Dermis blood vessel endothelial cell (primary cell): ENCODE measurements around the gene B3GALNT2. TPM values are rescaled to one million over a fixed set of nuclear protein-coding genes. Genes with fewer than 3 reads are reported as not detected.
A peak's percentile ranks its signal among the peaks of the same experiment; 100 is the strongest.
"Not testable (repeated sequence)": the region's sequence is repeated elsewhere in the genome, so short reads cannot be mapped to it uniquely, and the experiment has no call there.

ENCODE experiments used
- DNase-seq: peaks from one replicate; pipeline ENCODE4 v3.0.0; 2010
- total RNA-seq: library from RNA; depleted of rRNA; stranded (reverse); fragments of >200 nt; gene quantifications from 2 replicates; pipeline ENCODE4 v1.2.3, GENCODE V29; 2014

B3GALNT2 gene
- 53.3 and 57.9 TPM in 2 replicates for total RNA-seq

DNA sequence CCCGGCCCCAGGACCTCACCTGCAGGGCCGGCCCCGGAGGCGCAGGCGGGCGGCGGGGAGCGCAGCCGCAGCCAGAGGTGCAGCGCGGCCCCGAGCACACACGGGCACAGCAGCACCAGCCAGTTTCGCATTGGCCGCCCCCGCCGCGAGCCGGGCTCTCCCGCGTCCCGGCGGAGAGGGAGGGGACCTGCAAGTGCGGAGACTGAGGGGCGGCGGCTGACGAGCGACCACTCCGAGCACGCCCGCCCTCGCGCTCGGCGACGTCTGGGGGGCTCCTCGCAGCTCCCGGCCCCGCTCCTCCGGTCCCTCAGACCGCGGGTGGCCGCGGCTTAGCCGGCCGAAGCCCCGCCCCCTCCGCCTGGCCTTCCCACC is at the start of gene B3GALNT2:
Gene B3GALNT2 (minus strand): TSS at position 331 of the 372 bp plus-strand sequence. CDS start 200 bp downstream, at position 131.
- no peak for DNase-seq

DNA sequence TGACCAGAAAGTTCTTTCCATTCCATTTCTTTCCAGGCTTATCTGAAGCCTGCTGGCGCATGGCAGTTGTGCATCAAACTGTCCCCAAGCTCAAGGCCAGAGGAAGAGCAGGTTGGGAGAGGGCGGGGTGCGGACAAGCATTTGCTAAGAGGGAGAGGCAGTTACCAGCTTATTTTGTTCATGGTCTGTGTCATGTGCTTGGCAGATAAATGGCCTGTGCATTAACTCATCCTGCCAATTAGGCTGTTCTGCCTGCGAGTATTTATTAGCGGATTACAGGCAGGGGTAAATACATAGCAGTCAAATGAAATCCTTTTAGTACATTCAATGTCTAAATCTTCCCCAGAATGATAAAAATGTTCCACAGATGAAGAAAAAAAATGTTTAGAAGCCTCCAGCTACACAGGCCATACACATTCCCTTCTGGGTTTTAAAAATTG is 48.9 kb upstream of the B3GALNT2 start:
- DNase-seq, result no peak

DNA sequence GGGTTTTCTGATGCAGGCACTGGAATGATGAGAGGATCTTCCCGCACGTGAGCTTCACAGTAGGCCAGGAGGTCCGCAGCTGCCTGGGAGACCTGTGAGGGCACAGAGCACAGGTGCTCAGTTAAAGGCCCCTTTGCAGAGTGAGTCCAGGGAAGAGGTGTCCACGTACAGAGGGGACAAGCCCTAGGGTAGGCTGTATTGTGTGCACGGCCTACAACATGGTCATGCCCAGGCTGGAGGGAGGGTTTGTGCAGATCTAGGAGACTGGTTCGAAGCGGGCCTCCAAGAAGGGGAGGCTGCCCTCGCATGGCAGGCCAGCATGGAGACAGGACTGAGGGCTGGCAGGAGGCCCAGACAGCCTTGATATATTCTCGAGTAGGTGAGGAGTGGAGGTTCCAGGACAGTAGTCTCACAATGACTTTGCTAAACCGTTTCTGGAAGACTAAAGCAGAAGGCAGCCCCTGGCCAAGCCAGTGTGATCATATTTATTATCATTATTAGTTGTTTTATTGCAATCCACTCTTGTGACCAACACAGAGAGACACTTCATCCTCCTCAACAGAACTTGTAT is 48.0 kb upstream of the B3GALNT2 start:
- no peak for DNase-seq

DNA sequence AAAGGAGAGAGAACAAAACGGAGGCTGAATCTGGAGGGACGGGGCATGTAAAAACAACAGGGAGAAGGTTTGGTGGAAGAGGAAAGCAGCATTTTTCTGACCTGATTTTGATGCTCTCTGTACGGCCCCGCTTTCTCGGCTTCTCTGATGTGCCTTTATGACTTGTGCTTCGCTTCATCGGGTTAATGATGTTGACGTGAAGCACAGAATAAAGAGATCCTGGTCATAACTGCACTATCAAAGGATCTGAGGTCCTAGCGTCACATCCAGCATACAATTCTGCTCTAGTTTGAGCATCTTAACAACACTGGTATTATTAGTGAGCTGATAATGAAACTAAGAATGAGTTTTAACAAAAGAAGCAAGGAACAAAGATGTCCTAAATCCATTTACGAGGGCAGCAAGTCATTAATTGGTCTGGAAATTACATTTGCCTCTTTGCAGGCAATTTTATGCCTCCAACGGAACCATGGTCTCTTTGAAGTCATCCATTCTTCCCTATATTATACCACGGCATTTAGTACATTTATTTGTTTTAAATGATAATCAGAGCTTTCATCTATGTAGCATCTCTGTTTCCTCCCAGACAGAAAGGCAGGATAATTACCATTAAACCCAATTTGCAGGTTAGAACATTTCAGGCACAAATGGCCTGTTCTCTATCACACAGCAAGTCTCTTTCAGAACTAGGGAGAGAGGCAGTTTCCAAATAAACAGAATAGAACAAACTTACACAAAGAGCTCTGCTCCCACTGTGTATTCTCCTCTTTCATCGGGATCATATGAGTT is 45.3 kb upstream of the B3GALNT2 start:
- DNase-seq, result no peak

DNA sequence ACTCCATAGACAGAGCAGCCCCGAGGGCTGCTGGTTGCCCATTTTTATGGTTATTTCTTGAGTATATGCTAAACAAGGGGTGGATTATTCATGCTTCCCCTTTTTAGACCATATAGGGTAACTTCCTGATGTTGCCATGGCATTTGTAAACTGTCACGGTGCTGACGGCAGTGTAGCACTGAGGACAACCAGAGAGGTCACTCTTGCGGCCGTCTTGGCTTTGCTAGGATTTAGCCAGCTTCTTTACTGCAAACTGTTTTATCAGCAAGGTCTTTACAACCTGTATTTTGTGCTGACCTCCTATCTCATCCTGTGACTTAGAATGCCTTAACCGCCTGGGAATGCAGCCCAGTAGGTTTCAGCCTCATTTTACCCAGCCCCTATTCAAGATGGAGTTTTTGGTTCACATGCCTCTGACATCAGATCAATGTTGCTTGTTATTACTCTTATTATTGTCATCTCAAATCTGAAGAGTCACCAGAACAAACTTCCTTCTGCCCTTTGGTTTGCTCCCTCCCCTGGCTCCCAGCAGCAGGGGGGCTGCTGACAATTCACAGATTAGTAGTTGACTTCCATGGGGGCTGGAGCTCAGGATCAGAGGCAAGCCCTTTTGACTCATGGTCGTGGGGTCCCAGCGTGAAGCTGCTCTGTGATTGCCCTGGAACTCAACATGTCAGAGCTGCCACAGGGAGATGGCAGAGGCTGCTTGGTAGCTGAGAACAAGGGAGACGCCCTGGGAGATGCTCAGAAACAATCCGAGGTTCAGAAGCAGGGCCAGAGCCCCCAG is 42.3 kb upstream of the B3GALNT2 start:
- not testable (repeated sequence) for DNase-seq

DNA sequence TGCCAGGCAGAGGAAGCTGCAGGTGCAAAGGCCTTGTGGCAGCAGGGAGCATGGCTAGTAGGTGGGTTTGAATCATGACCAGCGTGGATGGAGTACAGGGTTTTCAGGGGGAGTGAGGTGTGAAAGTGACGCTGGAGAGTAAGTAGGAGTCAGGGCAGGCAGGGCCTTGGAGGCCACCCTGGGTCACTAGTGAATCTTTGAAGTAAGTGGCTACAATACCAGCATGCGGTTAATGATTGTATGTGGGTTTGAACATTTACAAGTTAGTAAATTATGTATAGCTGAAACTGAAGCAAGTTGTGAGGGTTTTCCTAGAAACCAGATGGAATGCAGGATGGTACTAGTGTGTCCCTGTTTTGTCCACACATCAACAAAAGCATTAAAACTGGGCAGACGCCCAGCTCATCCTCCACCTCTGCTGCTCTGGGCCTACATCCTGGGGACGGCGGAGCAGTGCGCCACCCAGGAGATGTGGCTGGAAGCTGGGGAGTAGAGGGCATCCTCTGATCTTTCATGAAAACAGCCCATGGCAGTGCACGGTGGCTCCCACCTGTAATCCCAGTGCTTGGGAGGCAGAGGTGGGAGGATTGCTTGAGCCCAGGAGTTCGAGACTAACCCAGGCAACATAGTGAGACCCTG is 41.2 kb upstream of the B3GALNT2 start:
- DNase-seq, result no peak

DNA sequence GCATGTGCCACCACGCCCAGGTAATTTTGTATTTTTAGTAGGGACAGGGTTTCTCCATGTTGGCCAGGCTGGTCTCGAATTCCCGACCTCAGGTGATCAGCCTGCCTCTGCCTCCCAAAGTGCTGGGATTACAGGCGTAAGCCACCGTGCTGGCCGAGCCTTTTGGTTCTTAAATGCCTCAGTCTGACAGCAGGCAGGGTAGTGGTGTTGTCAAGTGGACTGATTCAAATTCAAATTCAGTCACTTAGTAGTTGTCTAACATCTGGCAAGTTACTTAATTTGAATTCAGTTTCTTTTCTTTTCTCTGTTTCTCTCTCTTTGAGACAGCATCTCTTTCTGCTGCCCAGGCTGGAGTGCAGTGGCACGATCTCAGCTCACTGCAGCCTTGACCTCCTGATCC is 38.6 kb upstream of the B3GALNT2 start:
- not testable (repeated sequence) for DNase-seq

DNA sequence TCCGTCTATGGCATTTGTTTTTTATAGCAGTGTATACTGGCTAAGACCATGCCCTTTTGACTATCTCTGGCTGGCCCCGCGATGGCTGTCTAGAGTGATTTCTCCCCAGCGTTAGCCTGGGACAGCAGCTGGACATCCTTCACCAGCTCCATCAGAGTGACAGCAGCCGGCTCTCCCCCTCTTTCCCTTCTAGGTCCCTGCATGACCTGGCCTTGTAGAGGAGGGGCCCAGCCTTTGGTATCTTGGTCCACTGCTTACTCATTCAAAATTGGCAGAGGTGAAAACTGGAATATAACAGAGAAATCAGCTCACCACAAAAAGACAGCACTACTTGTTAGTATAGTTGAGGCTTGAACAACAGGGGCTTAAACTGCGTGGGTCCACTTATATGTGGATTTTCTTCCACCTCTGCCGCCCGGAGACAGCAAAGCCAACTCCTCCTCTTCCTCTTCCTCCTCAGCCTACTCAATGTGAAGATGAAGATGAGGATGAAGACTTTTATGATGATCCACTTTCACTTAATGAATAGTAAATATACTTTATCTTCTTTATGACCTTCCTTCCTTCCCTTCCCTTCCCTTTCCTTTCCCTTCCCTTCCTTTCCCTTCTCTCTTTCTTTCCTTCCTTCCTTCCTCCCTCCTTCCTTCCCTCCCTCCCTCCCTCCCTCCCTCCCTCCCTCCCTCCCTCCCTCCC is 29.4 kb upstream of the B3GALNT2 start:
- no peak for DNase-seq

DNA sequence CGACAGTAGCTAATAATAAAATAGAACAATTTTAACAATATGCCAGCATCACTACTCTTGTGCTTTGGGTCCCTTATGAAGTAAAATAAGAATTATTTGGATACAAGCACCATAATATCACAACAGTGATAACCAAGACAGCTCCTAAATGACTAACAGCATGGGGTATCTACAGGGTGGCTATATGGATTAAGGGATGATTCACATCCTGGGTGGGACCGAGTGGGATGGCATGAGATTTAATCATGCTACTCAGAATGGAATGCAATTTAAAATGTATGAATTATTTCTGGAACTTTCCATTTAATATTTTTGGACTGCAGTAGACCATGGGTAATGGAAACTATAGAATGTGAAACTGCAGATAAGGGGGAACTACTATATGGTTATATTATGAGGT is 28.1 kb upstream of the B3GALNT2 start:
- no peak for DNase-seq

DNA sequence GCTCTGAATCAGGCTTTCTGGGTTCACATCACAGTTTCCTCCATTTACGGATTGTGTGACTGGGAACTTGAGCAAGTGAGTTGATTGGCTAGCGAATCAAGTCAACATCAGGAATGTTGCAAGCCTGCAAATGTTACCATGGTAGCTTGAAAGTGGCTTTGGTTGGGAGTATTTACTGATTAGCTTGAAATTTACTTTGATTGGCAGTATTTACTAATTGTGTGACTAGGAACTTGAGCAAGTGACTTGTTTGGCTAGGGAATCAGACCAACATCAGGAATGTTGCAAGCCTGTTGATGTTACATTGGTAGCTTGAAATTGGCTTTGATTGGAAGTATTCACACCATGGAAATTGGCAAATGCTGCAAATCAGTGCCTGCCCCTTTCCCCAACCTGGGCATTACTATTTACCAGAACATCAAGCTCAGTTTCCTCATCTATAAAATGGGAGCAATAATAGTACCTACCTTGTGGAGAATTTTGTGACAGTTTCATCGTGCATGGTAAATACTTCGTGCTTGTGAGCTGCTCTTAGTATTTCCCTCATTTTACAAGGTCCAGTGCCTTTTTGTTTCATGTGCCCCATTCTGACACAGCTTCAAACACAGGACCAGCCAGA is 23.1 kb upstream of the B3GALNT2 start:
- DNase-seq, result no peak

DNA sequence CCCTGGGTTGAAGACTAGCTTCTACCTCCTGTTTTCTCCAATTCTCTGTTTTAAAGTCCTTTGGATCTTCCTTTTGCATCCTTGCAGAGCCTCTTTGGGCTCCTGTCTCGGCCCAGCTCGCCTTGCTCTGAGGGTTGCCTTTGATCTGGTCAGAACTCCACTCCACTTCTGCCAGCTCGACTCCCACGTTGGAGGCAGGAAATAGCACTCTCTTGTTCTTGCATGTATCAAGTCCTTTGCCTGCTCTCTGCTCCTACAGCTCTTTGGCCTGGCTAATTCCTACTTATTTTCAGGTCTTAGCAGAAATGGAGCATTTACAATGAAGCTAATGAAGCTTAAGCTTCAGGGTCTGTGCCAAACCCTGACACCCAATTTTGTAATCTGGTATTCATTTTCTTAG is 21.1 kb upstream of the B3GALNT2 start:
- DNase-seq, result no peak

DNA sequence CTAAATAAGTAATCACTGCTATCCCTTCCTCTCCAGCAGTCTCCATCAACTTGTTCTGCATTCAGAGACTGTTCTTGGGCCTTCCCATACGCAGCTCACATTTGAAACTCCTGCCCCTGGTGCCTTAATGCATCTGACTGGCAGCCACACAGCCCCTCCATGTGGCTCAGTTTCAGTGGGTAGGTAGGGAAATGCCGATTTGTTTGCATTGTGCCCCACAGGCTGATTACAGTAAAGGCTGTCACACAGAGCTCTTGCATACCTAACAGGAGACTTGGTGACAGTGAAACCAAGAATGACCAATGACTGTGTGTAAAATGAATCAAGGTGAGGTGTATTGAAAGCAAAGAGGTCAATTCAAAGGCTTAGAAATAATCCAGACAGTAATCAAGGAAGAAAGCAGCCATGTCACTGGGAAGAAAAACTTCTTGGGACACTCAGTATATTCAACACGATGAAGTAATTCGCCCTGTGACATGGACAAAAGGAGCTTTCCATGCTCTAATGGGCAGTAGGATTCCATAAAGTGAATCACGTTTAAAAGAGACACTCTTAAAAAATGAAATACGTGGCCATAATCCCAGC is 12.7 kb upstream of the B3GALNT2 start:
- no peak for DNase-seq

DNA sequence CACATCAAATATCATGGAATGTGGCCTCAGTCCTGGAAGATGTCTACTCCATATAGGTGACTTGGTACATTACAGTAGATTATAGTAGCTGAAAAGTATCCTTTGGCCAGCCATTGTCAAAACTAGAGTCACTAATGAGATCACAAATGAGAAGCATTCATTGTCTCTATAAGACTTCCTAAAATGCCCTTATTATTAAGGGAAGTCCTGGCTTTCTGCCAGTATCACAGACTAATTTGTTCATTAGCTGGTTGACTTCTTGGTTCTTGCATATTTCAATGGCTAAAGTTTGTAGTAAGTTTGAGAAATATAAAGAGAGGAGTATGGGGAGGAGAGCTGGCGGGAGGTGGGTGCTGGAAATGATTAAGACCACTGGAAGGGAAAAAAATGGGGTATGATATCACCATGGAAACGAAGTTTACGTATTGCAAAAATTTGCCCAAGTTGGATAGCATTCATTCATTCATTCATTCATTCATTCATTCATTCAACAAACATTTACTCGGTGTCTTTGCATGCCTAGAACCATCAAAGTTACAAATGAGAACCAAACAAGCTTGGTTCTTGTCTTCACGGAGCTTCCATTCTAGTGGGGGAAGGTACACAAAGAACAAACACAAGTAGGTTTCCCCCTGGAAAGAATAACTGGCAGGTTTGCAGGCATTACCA is 11.7 kb upstream of the B3GALNT2 start:
- no peak for DNase-seq

DNA sequence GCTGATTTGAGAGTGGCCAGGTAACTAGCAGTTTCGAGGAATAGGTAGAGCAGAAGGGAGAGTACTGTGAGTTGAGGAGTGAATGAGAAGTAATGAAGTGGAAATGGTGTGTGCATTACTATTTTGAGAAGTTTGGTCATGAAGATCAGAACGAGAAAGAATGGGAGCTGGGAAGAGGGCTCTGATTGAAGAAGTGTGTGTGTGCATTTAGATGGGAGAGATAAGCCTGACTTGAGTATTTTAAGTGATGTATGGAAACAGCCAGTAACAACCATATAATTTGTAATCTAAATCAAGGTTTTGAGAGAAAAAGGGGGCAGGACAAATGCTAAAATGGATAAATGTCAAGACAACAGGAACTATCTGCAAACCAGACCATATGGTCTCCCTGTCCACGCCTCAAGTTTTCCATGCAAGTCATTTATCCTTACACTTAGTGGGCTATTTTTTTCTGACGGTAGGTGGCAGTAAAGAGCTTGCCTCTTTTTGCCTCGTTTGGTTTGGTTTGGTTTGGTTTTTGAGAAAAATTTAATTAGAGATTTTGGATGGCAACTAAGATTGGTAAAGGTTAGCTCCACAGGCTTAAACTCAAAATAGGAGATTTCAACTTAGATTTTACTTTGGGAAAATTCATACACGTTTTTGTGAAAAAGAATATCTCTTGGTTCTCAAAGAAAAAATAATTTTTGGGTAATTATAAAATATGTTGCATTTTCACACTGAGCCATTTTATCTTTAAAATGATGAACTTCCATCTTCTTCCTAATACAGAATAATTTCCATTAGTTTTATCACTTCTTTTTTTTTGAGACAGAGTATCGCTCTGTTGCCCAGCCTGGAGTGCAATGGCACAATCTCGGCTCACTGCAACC is 9.5 kb upstream of the B3GALNT2 start:
- peak; percentile 84 for DNase-seq

DNA sequence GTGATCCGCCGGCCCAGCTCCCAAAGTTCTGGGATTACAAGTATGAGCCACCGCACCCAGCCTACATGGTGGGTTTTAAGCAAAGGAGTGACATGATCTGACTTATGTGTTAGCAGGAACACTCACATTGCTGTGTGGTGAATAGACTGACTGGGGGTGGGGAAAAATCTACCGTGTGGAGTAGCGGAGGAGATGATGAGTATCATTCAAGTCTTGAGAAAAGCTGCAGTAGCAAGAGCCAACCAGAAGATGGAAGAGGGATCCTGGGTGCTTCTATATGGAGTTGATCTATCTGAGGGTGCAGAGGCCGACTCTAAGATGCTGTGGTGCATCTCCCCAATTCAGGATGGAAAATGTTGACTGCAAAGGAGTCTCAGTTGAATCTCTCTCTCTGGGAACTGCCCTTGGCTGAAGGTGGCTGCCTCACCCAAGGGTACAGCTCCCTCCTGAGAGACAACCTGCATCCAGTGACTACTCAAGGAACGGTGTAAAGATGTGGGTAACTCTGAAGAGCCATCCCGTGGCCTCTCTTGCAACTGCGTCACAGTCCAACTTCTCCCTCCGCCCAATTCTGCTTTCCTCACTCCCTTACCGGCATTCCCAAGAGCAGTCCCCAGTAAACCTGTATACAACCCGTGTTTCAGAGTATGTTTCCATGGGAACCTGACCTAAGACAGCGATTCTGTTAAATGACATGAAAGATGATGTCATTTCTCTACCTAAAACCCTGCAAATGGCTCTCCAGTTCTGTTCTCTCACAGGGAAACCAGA is 7.4 kb upstream of the B3GALNT2 start:
- peak; percentile 13 for DNase-seq

DNA sequence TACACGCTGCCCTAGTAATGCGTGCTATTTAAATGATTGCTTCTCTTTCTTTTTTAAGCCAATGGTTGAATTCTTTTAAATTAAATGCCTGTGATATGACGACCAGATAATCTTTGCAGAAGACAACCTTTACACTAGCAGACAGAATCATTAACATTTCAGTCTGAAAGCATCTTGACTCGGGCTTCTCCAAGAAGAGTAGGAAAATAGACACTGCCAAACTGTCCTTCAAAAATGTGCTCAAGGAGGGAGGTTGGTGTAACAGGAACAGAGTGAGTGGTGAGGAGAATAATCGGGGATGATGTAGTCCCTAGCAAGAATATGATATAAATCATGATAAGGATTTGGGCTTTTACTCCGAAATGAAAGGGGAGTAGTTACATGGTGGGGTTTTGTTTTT is 6.6 kb upstream of the B3GALNT2 start:
- no peak for DNase-seq

DNA sequence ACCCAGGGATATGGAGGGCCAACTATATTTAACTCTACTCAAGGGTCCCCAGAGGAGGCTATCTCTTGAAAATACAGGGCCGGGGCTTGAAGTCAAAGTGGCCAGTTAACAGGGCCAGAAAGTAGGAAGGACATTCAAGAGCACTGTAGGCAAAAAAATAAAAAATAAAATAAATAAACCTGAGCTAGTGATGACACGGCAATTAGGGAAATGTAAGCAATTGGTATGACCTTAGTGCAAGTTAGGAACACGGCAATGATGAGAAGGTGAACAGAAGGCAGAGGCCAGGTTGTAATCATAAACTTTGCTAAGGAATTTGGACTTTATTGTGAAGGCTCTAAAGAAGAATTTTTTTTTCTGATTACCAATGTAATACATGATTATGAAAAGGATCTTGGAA is 3.4 kb upstream of the B3GALNT2 start:
- no peak for DNase-seq

DNA sequence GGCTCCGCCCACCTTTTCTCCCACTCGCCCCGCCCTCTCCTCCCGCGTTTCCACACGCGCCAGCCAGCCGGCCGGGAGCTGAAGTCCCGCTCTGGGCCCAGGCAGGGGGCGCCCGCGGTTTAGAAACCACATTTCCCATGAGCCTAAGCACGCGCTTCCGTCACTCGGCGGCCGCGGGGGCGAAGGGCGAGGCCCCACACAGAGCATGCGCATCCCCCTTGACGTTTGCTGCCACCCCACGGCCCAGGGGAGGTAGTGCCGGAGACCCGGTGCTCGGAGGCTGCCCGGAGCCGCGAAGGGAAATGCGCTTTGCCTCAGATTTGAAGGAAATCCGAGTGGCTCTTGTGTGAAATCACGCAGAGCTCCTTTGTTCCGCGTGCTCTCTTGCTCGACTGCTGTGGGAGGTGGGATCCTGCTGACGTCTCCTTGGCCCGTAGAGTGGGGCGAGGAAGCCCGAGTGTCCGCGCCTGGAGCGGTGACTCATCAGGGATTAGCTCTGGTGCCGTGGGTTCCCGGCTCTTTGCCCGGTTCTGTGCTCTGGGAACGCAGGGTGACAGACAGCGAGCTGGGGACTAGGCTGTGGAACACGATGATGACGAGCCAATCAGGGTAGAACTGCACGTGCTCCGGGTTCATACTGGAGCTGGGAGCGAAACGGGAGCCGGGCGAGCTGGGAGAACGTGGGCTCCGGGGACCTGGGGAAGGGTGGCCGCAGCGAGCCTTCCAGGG is 406 bp upstream of the B3GALNT2 start:
- DNase-seq, result peak; percentile 100
